Urinary bladder (tissue), 4 donors: ENCODE measurements around the gene PRRG2. TPM values are rescaled to one million over a fixed set of nuclear protein-coding genes. Genes with fewer than 3 reads are reported as not detected.
A peak's percentile ranks its signal among the peaks of the same experiment; 100 is the strongest.

Source experiments
- DNase-seq: peaks from one replicate; pipeline ENCODE4 v3.0.0-alpha.2; 2015; ENCODE audit errors: extremely low spot score
- H3K27ac ChIP-seq: one replicate; pipeline ENCODE4 v1.5.1; 2013; ENCODE audit warnings: low read depth, mild to moderate bottlenecking, moderate library complexity
- H3K36me3 ChIP-seq: one replicate; pipeline ENCODE4 v1.6.1; 2013; ENCODE audit warnings: mild to moderate bottlenecking, moderate library complexity; ENCODE audit not compliant: insufficient read depth
- H3K4me1 ChIP-seq: one replicate; pipeline ENCODE4 v1.6.1; 2013; ENCODE audit warnings: mild to moderate bottlenecking, moderate library complexity; ENCODE audit not compliant: insufficient read depth
- H3K4me3 ChIP-seq: one replicate; pipeline ENCODE4 v1.5.1; 2013; ENCODE audit warnings: low read depth, low read length
- WGBS: extraction: QIAGEN DNeasy Blood & Tissue Kit; methylation state at CpG from one replicate; pipeline ENCODE4 v1.1.7; 2013; 5-methylcytosine and 5-hydroxymethylcytosine counted together
- polyA plus RNA-seq: library from polyadenylated mRNA; stranded (reverse); fragments of 200-250 nt; gene quantifications from one replicate; pipeline ENCODE4 v1.2.3, GENCODE V29; 2013
- total RNA-seq: library from RNA; depleted of rRNA; stranded (reverse); fragments of >200 nt; gene quantifications from one replicate; pipeline ENCODE4 v1.2.3, GENCODE V29; 2014
- donor health status: healthy with polysubstance abuse.
- donor health status: healthy.

The PRRG2 gene
- total and polyA plus RNA-seq, 2 donors = 1.6 to 3.6 TPM

GRCh38 chr19:49565261-49565660 is 15.9 kb upstream of the PRRG2 start:
- no peak overlapping the region for H3K27ac ChIP-seq
- no peaks in the 10 kb centered on the region for H3K4me1 ChIP-seq
- 26% methylated on average over 4 of the region's 4 CpGs for WGBS
- no peak overlapping the region for H3K4me3 ChIP-seq
- DNase-seq = no peak
- H3K36me3 ChIP-seq = no peaks in the 10 kb centered on the region

- H3K4me3 ChIP-seq = no peak overlapping the region
- DNase-seq = no peak
- WGBS = 97% methylated on average over 3 of the region's 3 CpGs
- no peaks in the 10 kb centered on the region for H3K36me3 ChIP-seq
- H3K27ac ChIP-seq = no peak overlapping the region
- no peaks in the 10 kb centered on the region for H3K4me1 ChIP-seq
Observed at GRCh38 chr19:49566302-49566701, 14.8 kb upstream of the PRRG2 start.

GRCh38 chr19:49567861-49568441 is 13.2 kb upstream of the PRRG2 start:
- 52% methylated on average over 9 of the region's 9 CpGs for WGBS
- no peak for DNase-seq
- Histone ChIP-seq H3K4me3 (no peak overlapping the region), H3K36me3 (no peaks in the 10 kb centered on the region), H3K4me1 (no peaks in the 10 kb centered on the region), H3K27ac (no peak overlapping the region)

- peak; percentile 49 for DNase-seq
- WGBS = 32% methylated on average over 14 of the region's 14 CpGs
- Histone ChIP-seq H3K4me1 (no peaks in the 10 kb centered on the region), H3K4me3 (no peak overlapping the region), H3K27ac (no peak overlapping the region), H3K36me3 (no peaks in the 10 kb centered on the region)
Observed at GRCh38 chr19:49570138-49570856, 10.8 kb upstream of the PRRG2 start.

GRCh38 chr19:49570997-49571676 is 10.0 kb upstream of the PRRG2 start:
- DNase-seq = no peak
- Histone ChIP-seq H3K4me3 (no peak overlapping the region), H3K4me1 (no peaks in the 10 kb centered on the region), H3K27ac (no peak overlapping the region), H3K36me3 (no peaks in the 10 kb centered on the region)
- 65% methylated on average over 11 of the region's 11 CpGs for WGBS

- no peak for DNase-seq
- Histone ChIP-seq H3K4me1 (no peaks in the 10 kb centered on the region), H3K27ac (no peak overlapping the region), H3K36me3 (no peaks in the 10 kb centered on the region), H3K4me3 (no peak overlapping the region)
- WGBS = 87% methylated on average over 7 of the region's 7 CpGs
Observed at GRCh38 chr19:49573009-49573408, 8.1 kb upstream of the PRRG2 start.

- H3K4me3 ChIP-seq = no peak overlapping the region
- no peak overlapping the region for H3K27ac ChIP-seq
- H3K4me1 ChIP-seq = no peaks in the 10 kb centered on the region
- no peak for DNase-seq
- WGBS = 89% methylated on average over 3 of the region's 3 CpGs
- H3K36me3 ChIP-seq = no peaks in the 10 kb centered on the region
Observed at GRCh38 chr19:49573425-49573824, 7.7 kb upstream of the PRRG2 start.

GRCh38 chr19:49574206-49574755 is 6.8 kb upstream of the PRRG2 start:
- Histone ChIP-seq H3K36me3 (no peaks in the 10 kb centered on the region), H3K4me3 (no peak overlapping the region), H3K4me1 (no peaks in the 10 kb centered on the region), H3K27ac (no peak overlapping the region)
- 90% methylated on average over 2 of the region's 2 CpGs for WGBS
- DNase-seq = no peak

GRCh38 chr19:49579193-49579592 is 1.9 kb upstream of the PRRG2 start:
- no peak overlapping the region for H3K4me3 ChIP-seq
- no peak for DNase-seq
- 74% methylated on average over 4 of the region's 4 CpGs for WGBS

GRCh38 chr19:49579947-49580263 is 1.2 kb upstream of the PRRG2 start:
- Histone ChIP-seq H3K4me3 (peak overlapping the region; percentile 53), H3K4me1 (no peaks in the 10 kb centered on the region), H3K36me3 (no peaks in the 10 kb centered on the region), H3K27ac (peak overlapping the region; percentile 35)
- DNase-seq = no peak
- WGBS = under 1% methylated on average over 8 of the region's 8 CpGs

More at GRCh38 chr19:49579193-49579592, 1.9 kb upstream of the PRRG2 start:
- no peaks in the 10 kb centered on the region for H3K36me3 ChIP-seq
- H3K4me1 ChIP-seq = no peaks in the 10 kb centered on the region
- no peak overlapping the region for H3K27ac ChIP-seq

GRCh38 chr19:49580264-49581006 is 681 bp upstream of the PRRG2 start, which contains the start of gene NOSIP:
Gene NOSIP, minus strand, starts transcription at chr19:49580556. Its CDS starts 19,865 bp downstream, at chr19:49560691.
- H3K4me3 ChIP-seq = peak within 1 kb of the TSS; percentile 53
- H3K36me3 ChIP-seq = no peaks in the 10 kb centered on the region
- H3K27ac ChIP-seq = peak within 1 kb of the TSS; percentile 35
- no peaks in the 10 kb centered on the region for H3K4me1 ChIP-seq
- WGBS = 2% methylated on average over 31 of the region's 31 CpGs
- peak; percentile 91 for DNase-seq

- H3K4me3 ChIP-seq = no peak overlapping the region
- DNase-seq = no peak
- H3K4me1 ChIP-seq = no peaks in the 10 kb centered on the region
- WGBS = 48% methylated on average over 2 of the region's 2 CpGs
- no peaks in the 10 kb centered on the region for H3K36me3 ChIP-seq
- H3K27ac ChIP-seq = no peak overlapping the region
Observed at GRCh38 chr19:49583239-49583638, 2.1 kb downstream of the PRRG2 start.

- DNase-seq = no peak
- H3K36me3 ChIP-seq = no peaks in the 10 kb centered on the region
- 40% methylated on average over 8 of the region's 8 CpGs for WGBS
- no peak overlapping the region for H3K27ac ChIP-seq
- no peak overlapping the region for H3K4me3 ChIP-seq
- no peaks in the 10 kb centered on the region for H3K4me1 ChIP-seq
Observed at GRCh38 chr19:49585023-49585422, 3.9 kb downstream of the PRRG2 start.
